ENCODE data around the gene PACSIN1.
A peak's percentile ranks its signal among the peaks of the same experiment; 100 is the strongest.

Gene PACSIN1

GRCh38 chr6:34556493-34556892 is 90.6 kb downstream of the PACSIN1 start:
- H3K4me1 ChIP-seq (ENCODE audit: control extremely low read depth in 1 of 4, control insufficient read depth in 4 of 4, insufficient read depth in 4 of 4, low read length in 3 of 4), result peaks cover 0 to 17% (median 13%) of the 10 kb centered on the region in 4 experiments
- H3K36me3 ChIP-seq (ENCODE audit: control insufficient read depth in 4 of 4, insufficient read depth in 4 of 4, low read length in 3 of 4), result no peaks in the 10 kb centered on the region
- H3K27ac ChIP-seq (ENCODE audit: insufficient read depth in 1 of 2, low read depth in 1 of 2, low read length in 2 of 2, poor library complexity in 1 of 2, severe bottlenecking in 2 of 2), result no peak overlapping the region
- no peaks in the 10 kb centered on the region for H3K27me3 ChIP-seq (replicated peaks in 2 of 5; ENCODE audit: control insufficient read depth in 4 of 5, insufficient read depth in 5 of 5, low read length in 4 of 5)
- peaks cover 0 to 7% (median 0%) of the 10 kb centered on the region in 5 experiments for H3K9me3 ChIP-seq (ENCODE audit: control extremely low read depth in 1 of 5, control insufficient read depth in 4 of 5, insufficient read depth in 2 of 5, low read depth in 1 of 5, low read length in 4 of 5)
- POLR2A ChIA-PET, result no interaction called here
- CTCF ChIA-PET, result interaction anchor here (1.1 kb wide), 1 partner anchor 52 kb away, joined by 4 read pairs; no protein-coding TSS in a partner anchor
- no peak for DNase-seq
- 94% methylated on average over 9 of the region's 9 CpGs for WGBS (ENCODE audit: insufficient coverage)
- no peak overlapping the region for H3K4me3 ChIP-seq (ENCODE audit: control insufficient read depth in 1 of 7, extremely low read depth in 1 of 7, insufficient read depth in 4 of 7, low read depth in 2 of 7, low read length in 6 of 7)

- Histone ChIP-seq H3K27ac (ENCODE audit: insufficient read depth in 1 of 2, low read depth in 1 of 2, low read length in 2 of 2, poor library complexity in 1 of 2, severe bottlenecking in 2 of 2) (no peak overlapping the region), H3K4me1 (ENCODE audit: control extremely low read depth in 1 of 4, control insufficient read depth in 4 of 4, insufficient read depth in 4 of 4, low read length in 3 of 4) (peaks cover 0 to 17% (median 13%) of the 10 kb centered on the region in 4 experiments), H3K36me3 (ENCODE audit: control insufficient read depth in 4 of 4, insufficient read depth in 4 of 4, low read length in 3 of 4) (no peaks in the 10 kb centered on the region), H3K4me3 (ENCODE audit: control insufficient read depth in 1 of 7, extremely low read depth in 1 of 7, insufficient read depth in 4 of 7, low read depth in 2 of 7, low read length in 6 of 7) (no peak overlapping the region), H3K9me3 (ENCODE audit: control extremely low read depth in 1 of 5, control insufficient read depth in 4 of 5, insufficient read depth in 2 of 5, low read depth in 1 of 5, low read length in 4 of 5) (peaks cover 0 to 7% (median 0%) of the 10 kb centered on the region in 5 experiments), H3K27me3 (replicated peaks in 2 of 5; ENCODE audit: control insufficient read depth in 4 of 5, insufficient read depth in 5 of 5, low read length in 4 of 5) (no peaks in the 10 kb centered on the region)
- ChIA-PET POLR2A (no interaction called here), CTCF (interaction anchor here (0.8 kb wide), 1 partner anchor 38 kb away, joined by 3 read pairs; no protein-coding TSS in a partner anchor)
- DNase-seq, result no peak
- 95% methylated on average over 6 of the region's 9 CpGs for WGBS (ENCODE audit: insufficient coverage)
Observed at GRCh38 chr6:34557228-34557627, 91.4 kb downstream of the PACSIN1 start.

GRCh38 chr6:34558172-34558714 is 92.4 kb downstream of the PACSIN1 start:
- 100% methylated on average over 2 of the region's 4 CpGs for WGBS (ENCODE audit: insufficient coverage)
- CTCF ChIA-PET, result interaction anchor here (0.8 to 1.3 kb wide), 3 partner anchors 10 to 39 kb away, joined by 3 read pairs; no protein-coding TSS in a partner anchor
- Histone ChIP-seq H3K9me3 (ENCODE audit: control extremely low read depth in 1 of 5, control insufficient read depth in 4 of 5, insufficient read depth in 2 of 5, low read depth in 1 of 5, low read length in 4 of 5) (peaks cover 0 to 7% (median 0%) of the 10 kb centered on the region in 5 experiments), H3K4me1 (ENCODE audit: control extremely low read depth in 1 of 4, control insufficient read depth in 4 of 4, insufficient read depth in 4 of 4, low read length in 3 of 4) (peaks cover 0 to 17% (median 13%) of the 10 kb centered on the region in 4 experiments), H3K27me3 (replicated peaks in 2 of 5; ENCODE audit: control insufficient read depth in 4 of 5, insufficient read depth in 5 of 5, low read length in 4 of 5) (no peaks in the 10 kb centered on the region), H3K27ac (ENCODE audit: insufficient read depth in 1 of 2, low read depth in 1 of 2, low read length in 2 of 2, poor library complexity in 1 of 2, severe bottlenecking in 2 of 2) (no peak overlapping the region), H3K36me3 (ENCODE audit: control insufficient read depth in 4 of 4, insufficient read depth in 4 of 4, low read length in 3 of 4) (no peaks in the 10 kb centered on the region), H3K4me3 (ENCODE audit: control insufficient read depth in 1 of 7, extremely low read depth in 1 of 7, insufficient read depth in 4 of 7, low read depth in 2 of 7, low read length in 6 of 7) (no peak overlapping the region)
- POLR2A ChIA-PET, result no interaction called here
- DNase-seq, result no peak

GRCh38 chr6:34559651-34560365 is 93.9 kb downstream of the PACSIN1 start:
- peaks cover 0 to 7% (median 0%) of the 10 kb centered on the region in 5 experiments for H3K9me3 ChIP-seq (ENCODE audit: control extremely low read depth in 1 of 5, control insufficient read depth in 4 of 5, insufficient read depth in 2 of 5, low read depth in 1 of 5, low read length in 4 of 5)
- no peaks in the 10 kb centered on the region for H3K36me3 ChIP-seq (ENCODE audit: control insufficient read depth in 4 of 4, insufficient read depth in 4 of 4, low read length in 3 of 4)
- H3K4me1 ChIP-seq (ENCODE audit: control extremely low read depth in 1 of 4, control insufficient read depth in 4 of 4, insufficient read depth in 4 of 4, low read length in 3 of 4), result peaks cover 0 to 3% (median 1%) of the 10 kb centered on the region in 4 experiments
- H3K4me3 ChIP-seq (ENCODE audit: control insufficient read depth in 1 of 7, extremely low read depth in 1 of 7, insufficient read depth in 4 of 7, low read depth in 2 of 7, low read length in 6 of 7), result no peak overlapping the region
- no peaks in the 10 kb centered on the region for H3K27me3 ChIP-seq (replicated peaks in 2 of 5; ENCODE audit: control insufficient read depth in 4 of 5, insufficient read depth in 5 of 5, low read length in 4 of 5)
- no peak overlapping the region for H3K27ac ChIP-seq (ENCODE audit: insufficient read depth in 1 of 2, low read depth in 1 of 2, low read length in 2 of 2, poor library complexity in 1 of 2, severe bottlenecking in 2 of 2)
- POLR2A ChIA-PET, result no interaction called here
- CTCF ChIA-PET, result interaction anchor here (0.7 to 1.6 kb wide), 4 partner anchors 11 to 102 kb away, joined by 3 to 6 read pairs (median 4); no protein-coding TSS in a partner anchor
- 91% methylated on average over 8 of the region's 10 CpGs for WGBS (ENCODE audit: insufficient coverage)
- no peak for DNase-seq

GRCh38 chr6:34560366-34561226 is 94.7 kb downstream of the PACSIN1 start:
- POLR2A ChIA-PET, result no interaction called here
- DNase-seq, result no peak
- WGBS (ENCODE audit: insufficient coverage), result 86% methylated on average over 19 of the region's 20 CpGs
- CTCF ChIA-PET, result interaction anchor here (0.7 to 1.6 kb wide), 4 partner anchors 12 to 103 kb away, joined by 3 to 6 read pairs (median 4); no protein-coding TSS in a partner anchor
- H3K27ac ChIP-seq (ENCODE audit: insufficient read depth in 1 of 2, low read depth in 1 of 2, low read length in 2 of 2, poor library complexity in 1 of 2, severe bottlenecking in 2 of 2), result peak overlapping the region in 1 of 2 experiments; percentile 28
- H3K4me3 ChIP-seq (ENCODE audit: control insufficient read depth in 1 of 7, extremely low read depth in 1 of 7, insufficient read depth in 4 of 7, low read depth in 2 of 7, low read length in 6 of 7), result no peak overlapping the region
- H3K9me3 ChIP-seq (ENCODE audit: control extremely low read depth in 1 of 5, control insufficient read depth in 4 of 5, insufficient read depth in 2 of 5, low read depth in 1 of 5, low read length in 4 of 5), result peaks cover 0 to 7% (median 0%) of the 10 kb centered on the region in 5 experiments
- no peaks in the 10 kb centered on the region for H3K27me3 ChIP-seq (replicated peaks in 2 of 5; ENCODE audit: control insufficient read depth in 4 of 5, insufficient read depth in 5 of 5, low read length in 4 of 5)
- H3K4me1 ChIP-seq (ENCODE audit: control extremely low read depth in 1 of 4, control insufficient read depth in 4 of 4, insufficient read depth in 4 of 4, low read length in 3 of 4), result no peaks in the 10 kb centered on the region
- H3K36me3 ChIP-seq (ENCODE audit: control insufficient read depth in 4 of 4, insufficient read depth in 4 of 4, low read length in 3 of 4), result no peaks in the 10 kb centered on the region

GRCh38 chr6:34561227-34561530 is 95.3 kb downstream of the PACSIN1 start:
- CTCF ChIA-PET, result interaction anchor here (1.0 kb wide), 1 partner anchor 99 kb away, joined by 4 read pairs; no protein-coding TSS in a partner anchor
- no peaks in the 10 kb centered on the region for H3K27me3 ChIP-seq (replicated peaks in 2 of 5; ENCODE audit: control insufficient read depth in 4 of 5, insufficient read depth in 5 of 5, low read length in 4 of 5)
- POLR2A ChIA-PET, result interaction anchor here (0.6 kb wide), 1 partner anchor 16 kb away, joined by 4 read pairs; no protein-coding TSS in a partner anchor
- H3K36me3 ChIP-seq (ENCODE audit: control insufficient read depth in 4 of 4, insufficient read depth in 4 of 4, low read length in 3 of 4), result no peaks in the 10 kb centered on the region
- 100% methylated on average over 2 of the region's 2 CpGs for WGBS (ENCODE audit: insufficient coverage)
- no peak for DNase-seq
- peaks cover 0 to 7% (median 0%) of the 10 kb centered on the region in 5 experiments for H3K9me3 ChIP-seq (ENCODE audit: control extremely low read depth in 1 of 5, control insufficient read depth in 4 of 5, insufficient read depth in 2 of 5, low read depth in 1 of 5, low read length in 4 of 5)
- H3K4me1 ChIP-seq (ENCODE audit: control extremely low read depth in 1 of 4, control insufficient read depth in 4 of 4, insufficient read depth in 4 of 4, low read length in 3 of 4), result no peaks in the 10 kb centered on the region
- no peak overlapping the region for H3K27ac ChIP-seq (ENCODE audit: insufficient read depth in 1 of 2, low read depth in 1 of 2, low read length in 2 of 2, poor library complexity in 1 of 2, severe bottlenecking in 2 of 2)
- no peak overlapping the region for H3K4me3 ChIP-seq (ENCODE audit: control insufficient read depth in 1 of 7, extremely low read depth in 1 of 7, insufficient read depth in 4 of 7, low read depth in 2 of 7, low read length in 6 of 7)
